Activated naive CD8-positive, alpha-beta T cell treated with anti-CD3 and anti-CD28 coated beads for 36 hours (primary cell): ENCODE data around the gene CHI3L2. TPM values are rescaled to one million over a fixed set of nuclear protein-coding genes. Genes with fewer than 3 reads are reported as not detected.
"Not testable (repeated sequence)": the region's sequence is repeated elsewhere in the genome, so short reads cannot be mapped to it uniquely, and the experiment has no call there.

Source experiments
- DNase-seq: peaks from one replicate; pipeline ENCODE4 v3.0.0; 2021
- H3K27ac Mint-ChIP-seq: one replicate; pipeline ENCODE4 v1.8.0; 2022; ENCODE audit warnings: mild to moderate bottlenecking, moderate library complexity, mixed read lengths
- H3K27me3 Mint-ChIP-seq: one replicate; pipeline ENCODE4 v1.8.0; 2022; ENCODE audit warnings: mild to moderate bottlenecking, mixed read lengths
- H3K36me3 Mint-ChIP-seq: one replicate; pipeline ENCODE4 v1.8.0; 2021; ENCODE audit warnings: mild to moderate bottlenecking, mixed read lengths
- H3K4me1 Mint-ChIP-seq: one replicate; pipeline ENCODE4 v1.8.0; 2021; ENCODE audit warnings: mixed read lengths
- H3K4me3 Mint-ChIP-seq: one replicate; pipeline ENCODE4 v1.8.0; 2022; ENCODE audit warnings: mild to moderate bottlenecking, moderate library complexity, mixed read lengths
- H3K9me3 Mint-ChIP-seq: one replicate; pipeline ENCODE4 v1.8.0; 2022; ENCODE audit warnings: mixed read lengths
- total RNA-seq, 2 experiments: library from RNA; stranded (reverse); gene quantifications; one replicate each; pipeline ENCODE4 v1.2.3, GENCODE V29; 2021

CHI3L2 gene
- total RNA-seq, 2 experiments from 2014 or later, result 5.1 to 9.2 TPM

GRCh38 chr1:111211921-111212320 is 15.6 kb upstream of the CHI3L2 start:
- H3K36me3 Mint-ChIP-seq, result peaks cover 26% of the 10 kb centered on the region
- H3K4me1 Mint-ChIP-seq, result peaks cover 81% of the 10 kb centered on the region

GRCh38 chr1:111212634-111213335 is 14.7 kb upstream of the CHI3L2 start:
- H3K9me3 Mint-ChIP-seq, result peaks cover 2% of the 10 kb centered on the region
- peaks cover 27% of the 10 kb centered on the region for H3K36me3 Mint-ChIP-seq
- H3K27me3 Mint-ChIP-seq, result no peaks in the 10 kb centered on the region
- peak overlapping the region; percentile 94 for H3K27ac Mint-ChIP-seq
- H3K4me1 Mint-ChIP-seq, result peaks cover 88% of the 10 kb centered on the region
- peak overlapping the region; percentile 46 for H3K4me3 Mint-ChIP-seq
- no peak for DNase-seq

More at GRCh38 chr1:111211921-111212320, 15.6 kb upstream of the CHI3L2 start:
- no peak overlapping the region for H3K4me3 Mint-ChIP-seq
- no peaks in the 10 kb centered on the region for H3K27me3 Mint-ChIP-seq
- H3K27ac Mint-ChIP-seq, result no peak overlapping the region
- no peak for DNase-seq
- peaks cover 2% of the 10 kb centered on the region for H3K9me3 Mint-ChIP-seq

GRCh38 chr1:111213412-111213811 is 14.1 kb upstream of the CHI3L2 start:
- Mint-ChIP-seq H3K36me3 (peaks cover 34% of the 10 kb centered on the region), H3K27me3 (no peaks in the 10 kb centered on the region), H3K27ac (peak overlapping the region; percentile 94), H3K9me3 (peaks cover 9% of the 10 kb centered on the region), H3K4me1 (peaks cover 89% of the 10 kb centered on the region), H3K4me3 (peak overlapping the region; percentile 46)
- DNase-seq, result no peak

GRCh38 chr1:111214074-111214801 is 13.3 kb upstream of the CHI3L2 start:
- Mint-ChIP-seq H3K4me1 (peaks cover 90% of the 10 kb centered on the region), H3K36me3 (peaks cover 37% of the 10 kb centered on the region), H3K4me3 (peak overlapping the region; percentile 82), H3K27ac (peak overlapping the region; percentile 94), H3K27me3 (no peaks in the 10 kb centered on the region), H3K9me3 (peaks cover 12% of the 10 kb centered on the region)
- DNase-seq, result no peak

- H3K4me1 Mint-ChIP-seq, result peaks cover 89% of the 10 kb centered on the region
- DNase-seq, result peak; percentile 77
- peak overlapping the region; percentile 94 for H3K27ac Mint-ChIP-seq
- peaks cover 40% of the 10 kb centered on the region for H3K36me3 Mint-ChIP-seq
- peak overlapping the region; percentile 82 for H3K4me3 Mint-ChIP-seq
- peaks cover 12% of the 10 kb centered on the region for H3K9me3 Mint-ChIP-seq
- no peaks in the 10 kb centered on the region for H3K27me3 Mint-ChIP-seq
Measured at GRCh38 chr1:111214884-111215283, 12.6 kb upstream of the CHI3L2 start.

- Mint-ChIP-seq H3K36me3 (peaks cover 40% of the 10 kb centered on the region), H3K4me1 (peaks cover 89% of the 10 kb centered on the region), H3K27ac (peak overlapping the region; percentile 94), H3K4me3 (peak overlapping the region; percentile 82), H3K9me3 (peaks cover 12% of the 10 kb centered on the region)
- not testable (repeated sequence) for DNase-seq, H3K27me3 Mint-ChIP-seq
Measured at GRCh38 chr1:111215285-111215684, 12.2 kb upstream of the CHI3L2 start.

- Mint-ChIP-seq H3K9me3 (peaks cover 12% of the 10 kb centered on the region), H3K27me3 (no peaks in the 10 kb centered on the region), H3K36me3 (peaks cover 37% of the 10 kb centered on the region), H3K4me3 (peak overlapping the region; percentile 82), H3K27ac (peak overlapping the region; percentile 94), H3K4me1 (peaks cover 95% of the 10 kb centered on the region)
- DNase-seq, result no peak
Measured at GRCh38 chr1:111216751-111217150, 10.8 kb upstream of the CHI3L2 start.

- no peak for DNase-seq
Measured at GRCh38 chr1:111217183-111217910, 10.2 kb upstream of the CHI3L2 start.

GRCh38 chr1:111218701-111219556 is 8.6 kb upstream of the CHI3L2 start:
- peak overlapping the region; percentile 94 for H3K27ac Mint-ChIP-seq
- H3K9me3 Mint-ChIP-seq, result peaks cover 10% of the 10 kb centered on the region
- H3K36me3 Mint-ChIP-seq, result peaks cover 22% of the 10 kb centered on the region
- peaks cover 92% of the 10 kb centered on the region for H3K4me1 Mint-ChIP-seq
- H3K4me3 Mint-ChIP-seq, result peak overlapping the region; percentile 44
- H3K27me3 Mint-ChIP-seq, result no peaks in the 10 kb centered on the region
- DNase-seq, result no peak

More at GRCh38 chr1:111217183-111217910, 10.2 kb upstream of the CHI3L2 start:
- no peaks in the 10 kb centered on the region for H3K27me3 Mint-ChIP-seq
- peaks cover 36% of the 10 kb centered on the region for H3K36me3 Mint-ChIP-seq
- H3K4me3 Mint-ChIP-seq, result peak overlapping the region; percentile 82
- peak overlapping the region; percentile 94 for H3K27ac Mint-ChIP-seq
- peaks cover 12% of the 10 kb centered on the region for H3K9me3 Mint-ChIP-seq
- peaks cover 96% of the 10 kb centered on the region for H3K4me1 Mint-ChIP-seq

GRCh38 chr1:111219557-111220286 is 7.8 kb upstream of the CHI3L2 start:
- Mint-ChIP-seq H3K36me3 (peaks cover 19% of the 10 kb centered on the region), H3K27ac (peak overlapping the region; percentile 94), H3K4me1 (peaks cover 89% of the 10 kb centered on the region), H3K4me3 (peak overlapping the region; percentile 44), H3K9me3 (peaks cover 10% of the 10 kb centered on the region), H3K27me3 (no peaks in the 10 kb centered on the region)
- peak; percentile 56 for DNase-seq

- DNase-seq, result no peak
- peaks cover 10% of the 10 kb centered on the region for H3K9me3 Mint-ChIP-seq
- H3K27ac Mint-ChIP-seq, result peak overlapping the region; percentile 94
- peak overlapping the region; percentile 44 for H3K4me3 Mint-ChIP-seq
- H3K36me3 Mint-ChIP-seq, result peaks cover 19% of the 10 kb centered on the region
- no peaks in the 10 kb centered on the region for H3K27me3 Mint-ChIP-seq
- peaks cover 89% of the 10 kb centered on the region for H3K4me1 Mint-ChIP-seq
Measured at GRCh38 chr1:111220302-111220890, 7.1 kb upstream of the CHI3L2 start.

GRCh38 chr1:111221276-111221632 is 6.3 kb upstream of the CHI3L2 start:
- peaks cover 90% of the 10 kb centered on the region for H3K4me1 Mint-ChIP-seq
- no peak for DNase-seq
- H3K4me3 Mint-ChIP-seq, result peak overlapping the region; percentile 78
- H3K36me3 Mint-ChIP-seq, result peaks cover 19% of the 10 kb centered on the region
- no peaks in the 10 kb centered on the region for H3K27me3 Mint-ChIP-seq
- H3K27ac Mint-ChIP-seq, result peak overlapping the region; percentile 94
- H3K9me3 Mint-ChIP-seq, result peaks cover 10% of the 10 kb centered on the region

GRCh38 chr1:111221633-111222291 is 5.8 kb upstream of the CHI3L2 start:
- Mint-ChIP-seq H3K4me1 (peaks cover 88% of the 10 kb centered on the region), H3K27ac (peak overlapping the region; percentile 94), H3K9me3 (peaks cover 10% of the 10 kb centered on the region), H3K4me3 (peak overlapping the region; percentile 78), H3K36me3 (peaks cover 14% of the 10 kb centered on the region), H3K27me3 (no peaks in the 10 kb centered on the region)
- peak; percentile 72 for DNase-seq
